ENCODE results near the gene PAX5. TPM values are rescaled to one million over a fixed set of nuclear protein-coding genes. Genes with fewer than 3 reads are reported as not detected.

PAX5 gene
- total RNA-seq, 1 donor from 2014 or later: not detected

- no peak for DNase-seq (ENCODE audit: low spot score in 2 of 2)
- Histone ChIP-seq H3K36me3 (no peaks in the 10 kb centered on the region), H3K27ac (no peak overlapping the region), H3K9me3 (no peaks in the 10 kb centered on the region), H3K4me1 (no peaks in the 10 kb centered on the region), H3K27me3 (no peaks in the 10 kb centered on the region), H3K4me3 (no peak overlapping the region)
- intact Hi-C loops (cut with DNase I): no loop called here
- TF ChIP-seq CTCF (IDR thresholded peaks at IDR 0.05): no peak
Observed at GRCh38 chr9:36815023-36815422, 219.0 kb downstream of the PAX5 start.

- H3K27ac ChIP-seq: no peak overlapping the region
- intact Hi-C loops (cut with DNase I): no loop called here
- H3K4me3 ChIP-seq: no peak overlapping the region
- H3K4me1 ChIP-seq: no peaks in the 10 kb centered on the region
- no peak for TF ChIP-seq CTCF (IDR thresholded peaks at IDR 0.05)
- no peaks in the 10 kb centered on the region for H3K9me3 ChIP-seq
- H3K27me3 ChIP-seq: no peaks in the 10 kb centered on the region
- no peaks in the 10 kb centered on the region for H3K36me3 ChIP-seq
- no peak for DNase-seq (ENCODE audit: low spot score in 2 of 2)
Observed at GRCh38 chr9:36813154-36813553, 220.9 kb downstream of the PAX5 start.

GRCh38 chr9:36812556-36812955 is 221.5 kb downstream of the PAX5 start:
- no peak for DNase-seq (ENCODE audit: low spot score in 2 of 2)
- no peaks in the 10 kb centered on the region for H3K9me3 ChIP-seq
- H3K27me3 ChIP-seq: no peaks in the 10 kb centered on the region
- no peak overlapping the region for H3K4me3 ChIP-seq
- intact Hi-C loops (cut with DNase I): no loop called here
- H3K36me3 ChIP-seq: no peaks in the 10 kb centered on the region
- TF ChIP-seq CTCF (IDR thresholded peaks at IDR 0.05): no peak
- no peak overlapping the region for H3K27ac ChIP-seq
- no peaks in the 10 kb centered on the region for H3K4me1 ChIP-seq

GRCh38 chr9:36808251-36808650 is 225.8 kb downstream of the PAX5 start:
- no peak for TF ChIP-seq CTCF (IDR thresholded peaks at IDR 0.05)
- H3K4me3 ChIP-seq: no peak overlapping the region
- H3K27ac ChIP-seq: no peak overlapping the region
- H3K4me1 ChIP-seq: no peaks in the 10 kb centered on the region
- no peaks in the 10 kb centered on the region for H3K36me3 ChIP-seq
- no peaks in the 10 kb centered on the region for H3K27me3 ChIP-seq
- intact Hi-C loops (cut with DNase I): no loop called here
- no peak for DNase-seq (ENCODE audit: low spot score in 2 of 2)
- H3K9me3 ChIP-seq: no peaks in the 10 kb centered on the region

- intact Hi-C loops (cut with DNase I): no loop called here
- no peak for TF ChIP-seq CTCF (IDR thresholded peaks at IDR 0.05)
- Histone ChIP-seq H3K4me3 (no peak overlapping the region), H3K27ac (no peak overlapping the region), H3K27me3 (no peaks in the 10 kb centered on the region), H3K36me3 (no peaks in the 10 kb centered on the region), H3K9me3 (no peaks in the 10 kb centered on the region), H3K4me1 (no peaks in the 10 kb centered on the region)
- DNase-seq (ENCODE audit: low spot score in 2 of 2): no peak
Observed at GRCh38 chr9:36803961-36804360, 230.1 kb downstream of the PAX5 start.

- Histone ChIP-seq H3K9me3 (no peaks in the 10 kb centered on the region), H3K36me3 (no peaks in the 10 kb centered on the region), H3K4me3 (no peak overlapping the region), H3K27me3 (no peaks in the 10 kb centered on the region), H3K27ac (no peak overlapping the region), H3K4me1 (no peaks in the 10 kb centered on the region)
- DNase-seq (ENCODE audit: low spot score in 2 of 2): no peak
- intact Hi-C loops (cut with DNase I): no loop called here
- TF ChIP-seq CTCF (IDR thresholded peaks at IDR 0.05): no peak
Observed at GRCh38 chr9:36802201-36802920, 231.7 kb downstream of the PAX5 start.

Data from ascending aorta (tissue), 2 donors.